GM18498 (cell line): ENCODE results near the gene SNX10.
"Not testable (repeated sequence)": the region's sequence is repeated elsewhere in the genome, so short reads cannot be mapped to it uniquely, and the experiment has no call there.

Experiments used
- ATAC-seq: cut with Tn5 transposase; IDR thresholded peaks from one replicate; pipeline ENCODE4 v1.9.1; 2021; ENCODE audit warnings: mild to moderate bottlenecking, moderate library complexity; ENCODE audit not compliant: unreplicated experiment

The SNX10 gene, protein sequence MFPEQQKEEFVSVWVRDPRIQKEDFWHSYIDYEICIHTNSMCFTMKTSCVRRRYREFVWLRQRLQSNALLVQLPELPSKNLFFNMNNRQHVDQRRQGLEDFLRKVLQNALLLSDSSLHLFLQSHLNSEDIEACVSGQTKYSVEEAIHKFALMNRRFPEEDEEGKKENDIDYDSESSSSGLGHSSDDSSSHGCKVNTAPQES

DNA sequence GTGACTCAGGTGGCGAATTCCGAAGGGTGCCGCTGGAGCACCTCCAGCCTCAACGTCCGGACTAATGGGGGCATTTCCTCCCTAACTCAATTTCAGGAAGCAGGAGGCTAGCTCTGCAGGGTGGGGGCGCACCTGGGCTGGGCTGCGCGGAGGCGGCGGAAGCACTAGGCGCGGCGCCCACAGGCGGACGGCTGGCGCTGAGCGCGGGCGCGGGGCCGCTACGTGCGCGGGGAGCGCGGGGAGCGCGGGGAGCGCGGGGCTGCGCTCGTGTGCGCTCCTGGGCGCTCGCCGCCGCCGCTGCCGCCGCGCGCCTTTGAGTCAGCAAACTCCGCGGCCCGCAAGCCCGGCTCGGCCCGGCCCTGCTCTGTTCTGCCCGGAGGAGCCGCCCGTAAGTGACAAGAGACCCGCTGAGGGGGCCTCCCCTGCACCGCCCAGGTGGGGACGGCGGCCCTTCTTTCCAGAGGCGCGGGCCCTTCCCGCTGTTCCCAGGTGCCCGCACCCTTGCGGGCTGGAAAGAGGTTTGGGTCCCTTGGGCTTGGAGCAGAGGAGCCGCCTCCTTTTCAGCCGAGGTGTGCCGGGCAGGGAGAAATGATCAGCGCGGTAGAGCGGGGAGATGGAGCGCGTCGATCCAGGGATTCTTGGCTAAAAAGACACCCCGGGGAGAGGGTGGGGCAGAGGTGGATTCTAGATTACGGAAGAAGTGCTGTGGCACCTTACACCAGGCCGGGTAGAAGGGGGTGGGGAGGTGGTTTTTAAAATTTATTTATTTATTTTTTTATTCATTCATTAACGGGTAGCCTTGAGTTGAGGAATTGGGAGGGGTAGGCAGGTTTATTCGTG, at the start of gene SNX10:
TSS of gene SNX10 (plus strand) at position 164 of the 840 bp plus-strand sequence. CDS start 54,581 bp downstream, outside the sequence.
- peak; percentile 76 for ATAC-seq

DNA sequence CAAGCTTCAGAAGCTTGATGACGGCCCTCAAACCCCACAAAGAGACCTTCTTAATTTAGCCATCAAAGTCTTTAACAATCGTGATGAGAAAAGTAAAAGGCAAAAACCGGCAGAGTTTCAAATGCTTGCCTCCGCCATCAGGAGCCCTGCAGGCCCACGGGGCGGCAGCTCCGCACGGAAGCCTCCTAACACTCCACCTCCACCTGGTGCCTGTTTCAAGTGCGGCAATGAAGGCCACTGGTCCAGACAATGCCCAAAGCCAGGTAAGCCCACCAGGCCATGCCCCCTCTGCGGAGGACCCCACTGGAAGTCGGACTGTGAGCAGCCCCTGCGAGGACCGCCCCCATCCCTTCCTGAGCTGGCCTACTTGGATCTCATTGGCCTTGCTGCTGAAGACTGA, 46.5 kb upstream of the SNX10 start:
- ATAC-seq = no peak

DNA sequence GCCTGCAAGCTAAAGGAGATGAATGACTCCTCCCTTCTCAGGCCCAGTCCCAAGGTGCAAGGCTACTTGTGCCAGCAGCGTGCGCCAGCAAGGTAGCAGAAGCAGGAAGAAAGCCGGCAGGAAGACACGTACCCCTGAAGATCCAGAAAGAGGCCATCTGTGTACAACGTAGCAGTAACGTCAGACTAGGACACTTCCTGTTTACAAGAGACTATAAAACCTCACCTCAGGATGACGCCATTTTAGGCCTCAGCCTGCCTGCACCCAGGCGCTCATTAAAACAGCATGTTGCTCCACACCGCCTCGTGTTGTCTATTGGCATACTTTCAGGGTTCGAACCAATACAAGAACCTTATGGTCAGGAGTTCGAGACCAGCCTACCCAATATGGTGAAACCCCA, 41.4 kb upstream of the SNX10 start:
- no peak for ATAC-seq

DNA sequence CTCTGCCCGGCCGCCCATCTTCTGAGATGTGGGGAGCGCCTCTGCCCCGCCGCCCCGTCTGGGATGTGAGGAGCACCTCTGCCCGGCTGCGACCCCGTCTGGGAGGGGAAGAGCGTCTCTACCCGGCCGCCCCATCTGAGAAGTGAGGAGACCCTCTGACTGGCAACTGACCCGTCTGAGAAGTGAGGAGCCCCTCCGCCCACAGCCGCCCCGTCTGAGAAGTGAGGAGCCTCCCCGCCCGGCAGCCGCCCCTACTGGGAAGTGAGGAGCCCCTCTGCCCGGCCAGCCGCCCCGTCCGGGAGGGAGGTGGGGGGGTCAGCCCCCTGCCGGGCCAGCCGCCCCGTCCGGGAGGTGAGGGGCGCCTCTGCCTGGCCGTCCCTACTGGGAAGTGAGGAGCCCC, 29.8 kb upstream of the SNX10 start:
- not testable (repeated sequence) for ATAC-seq

DNA sequence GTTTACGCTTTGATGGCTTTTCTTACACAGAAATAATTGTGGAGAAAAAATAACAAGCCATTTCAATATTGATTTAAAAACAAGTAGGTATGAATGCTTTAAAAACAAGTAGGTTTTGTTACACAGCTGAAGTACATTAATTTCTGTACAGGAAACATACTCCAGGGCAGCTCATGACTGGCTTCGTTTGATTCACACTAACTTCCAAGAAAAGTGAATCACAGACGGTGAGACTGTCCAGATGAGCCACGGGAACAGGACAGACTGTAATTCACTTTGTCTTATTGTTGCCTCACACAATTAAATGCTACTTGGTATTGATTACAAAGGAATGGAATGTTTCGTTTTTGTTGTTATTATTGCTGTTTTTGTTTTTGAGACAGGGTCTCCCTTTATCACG, 26.6 kb upstream of the SNX10 start:
- ATAC-seq = no peak

DNA sequence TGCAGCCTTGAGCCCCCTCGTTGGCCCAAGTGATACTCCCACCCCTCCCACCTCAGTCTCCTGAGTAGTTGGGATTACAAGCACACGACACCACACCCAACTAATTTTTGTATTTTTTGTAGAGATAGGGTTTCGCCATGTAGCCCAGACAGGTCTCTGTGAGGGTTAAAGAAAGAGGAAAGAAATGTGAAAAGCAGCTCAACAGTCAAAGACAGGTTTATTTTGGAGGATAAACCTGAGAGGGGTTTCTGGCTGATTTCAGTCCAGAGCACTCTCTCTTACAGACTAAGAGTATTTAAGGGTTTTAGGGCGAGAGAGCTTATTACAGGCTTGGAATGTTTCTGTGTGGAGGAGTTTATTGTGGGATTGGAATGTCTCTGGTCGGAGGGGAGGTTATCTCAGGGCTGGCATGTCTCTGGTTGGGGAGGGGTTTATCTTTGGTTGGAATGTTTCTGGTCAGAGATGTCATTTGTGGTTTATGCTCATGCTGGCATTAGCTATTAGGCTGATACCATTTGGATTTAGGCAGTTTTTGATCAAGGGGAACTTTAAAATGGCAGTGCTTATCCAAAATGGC, 26.1 kb upstream of the SNX10 start:
- ATAC-seq = no peak

DNA sequence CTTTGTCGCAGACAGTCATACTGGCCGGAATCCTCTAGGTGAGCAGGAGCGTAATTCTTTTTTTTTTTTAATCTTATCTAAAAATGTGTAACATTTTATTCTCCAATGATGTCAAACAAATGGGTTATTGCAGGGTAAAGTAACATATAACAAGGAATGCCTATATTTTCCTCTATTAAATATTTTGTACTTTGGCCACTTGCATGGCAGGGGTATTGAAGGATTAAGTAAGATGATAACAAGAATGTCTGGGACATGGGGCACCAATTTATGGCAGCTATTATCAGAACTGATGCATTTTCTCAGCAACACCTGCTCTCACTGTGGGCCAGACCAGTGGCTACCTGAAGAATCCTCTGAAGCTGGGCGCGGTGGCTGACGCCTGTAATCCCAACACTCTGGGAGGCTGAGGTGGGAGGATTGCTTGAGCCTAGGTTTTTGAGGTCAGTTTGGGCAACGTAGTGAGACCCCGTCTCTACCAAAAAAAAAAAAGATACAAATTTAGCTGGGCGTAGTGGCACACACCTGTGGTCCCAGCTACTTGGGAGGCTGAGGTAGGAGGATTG, 24.0 kb upstream of the SNX10 start:
- ATAC-seq = no peak

DNA sequence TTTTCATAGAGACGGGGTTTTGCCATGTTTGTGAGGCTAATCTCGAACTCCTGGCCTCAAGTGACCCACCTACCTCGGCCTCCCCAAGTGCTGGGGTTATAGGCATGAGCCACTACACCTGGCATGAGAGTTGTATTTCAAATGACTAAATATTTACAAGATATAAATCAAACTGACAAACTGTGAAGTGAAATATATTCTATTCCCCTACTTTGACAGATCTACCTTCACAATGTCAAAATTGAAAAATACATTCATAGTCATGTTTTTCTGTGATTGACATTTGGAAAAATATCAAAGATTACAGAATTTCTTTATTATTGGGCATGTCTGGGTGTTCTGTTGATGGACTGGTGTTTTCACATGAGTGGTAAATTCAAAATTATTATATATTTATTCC, 16.4 kb upstream of the SNX10 start:
- no peak for ATAC-seq

DNA sequence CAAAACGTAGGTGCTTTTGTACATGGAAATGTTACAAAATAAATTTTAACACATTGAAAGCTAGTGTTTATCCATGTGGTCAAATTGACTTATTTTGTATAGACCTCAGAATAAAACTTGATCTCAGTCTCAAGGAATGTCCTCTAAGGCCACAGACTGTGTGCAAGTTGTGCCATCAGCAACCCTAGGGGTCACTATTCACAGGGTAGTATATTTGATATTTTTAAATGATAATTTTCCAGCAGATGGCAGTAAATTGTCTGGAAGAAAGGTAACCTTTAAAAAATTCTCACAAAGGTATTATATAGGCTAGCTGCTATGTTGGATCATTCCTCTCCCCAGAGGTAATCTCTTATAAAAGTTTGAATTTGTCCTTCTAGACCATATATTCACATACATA, 12.9 kb upstream of the SNX10 start:
- ATAC-seq = no peak

DNA sequence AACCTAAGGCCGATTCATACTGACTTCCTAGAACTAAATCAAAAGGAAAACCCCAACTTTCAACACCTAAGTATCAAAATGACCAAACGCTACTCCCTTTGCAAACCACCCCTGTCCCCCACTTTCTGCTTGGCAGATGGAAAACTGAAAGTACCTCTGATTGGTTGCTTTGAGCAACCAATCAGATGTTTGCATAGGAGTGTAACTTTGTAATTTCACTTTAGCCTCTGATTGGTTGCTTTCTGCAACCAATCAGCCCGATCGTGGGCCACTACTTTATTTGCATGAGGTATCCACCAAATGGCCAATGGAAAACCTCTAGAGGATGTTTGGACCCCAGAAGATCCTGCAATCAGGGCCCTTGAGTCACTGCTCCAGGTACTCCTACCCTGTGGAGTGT, 12.3 kb upstream of the SNX10 start:
- ATAC-seq = no peak

DNA sequence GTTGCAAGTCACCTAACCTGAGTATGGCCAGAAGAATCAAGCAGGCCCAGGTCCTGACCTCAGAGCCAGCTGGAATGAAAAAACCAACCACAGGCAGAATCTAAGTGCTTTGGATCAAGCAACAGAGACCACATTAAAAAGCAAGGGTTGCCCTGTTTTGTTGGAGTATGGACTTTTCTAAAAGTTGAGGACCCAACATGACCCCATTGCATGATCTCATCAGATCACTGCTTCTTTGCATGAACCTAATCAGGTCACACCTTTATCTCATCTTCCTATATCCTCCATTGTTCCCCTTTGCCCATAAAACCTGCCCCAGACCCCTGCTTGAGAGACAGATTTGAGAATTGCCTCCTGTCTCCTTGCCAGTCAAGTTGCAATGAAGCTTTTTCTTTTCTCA, 11.6 kb upstream of the SNX10 start:
- no peak for ATAC-seq

DNA sequence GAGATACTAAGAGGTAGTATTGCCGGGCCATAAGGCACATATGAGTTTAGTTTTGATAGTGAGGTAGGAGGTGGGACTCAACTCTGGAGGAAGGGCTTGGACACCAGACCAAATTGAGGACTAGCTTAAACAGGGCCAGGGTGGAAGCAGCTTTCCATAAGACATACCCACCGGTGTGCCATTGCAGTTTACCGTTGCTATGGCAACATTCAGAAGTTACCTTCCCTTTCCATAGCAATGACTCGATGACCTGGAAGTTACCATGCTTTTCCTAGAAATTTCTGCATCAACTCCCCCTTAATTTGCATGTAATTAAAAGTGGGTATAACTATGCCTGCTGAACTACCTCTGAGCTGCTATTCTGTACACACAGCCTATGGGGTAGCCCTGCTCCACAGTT, 10.9 kb upstream of the SNX10 start:
- no peak for ATAC-seq

DNA sequence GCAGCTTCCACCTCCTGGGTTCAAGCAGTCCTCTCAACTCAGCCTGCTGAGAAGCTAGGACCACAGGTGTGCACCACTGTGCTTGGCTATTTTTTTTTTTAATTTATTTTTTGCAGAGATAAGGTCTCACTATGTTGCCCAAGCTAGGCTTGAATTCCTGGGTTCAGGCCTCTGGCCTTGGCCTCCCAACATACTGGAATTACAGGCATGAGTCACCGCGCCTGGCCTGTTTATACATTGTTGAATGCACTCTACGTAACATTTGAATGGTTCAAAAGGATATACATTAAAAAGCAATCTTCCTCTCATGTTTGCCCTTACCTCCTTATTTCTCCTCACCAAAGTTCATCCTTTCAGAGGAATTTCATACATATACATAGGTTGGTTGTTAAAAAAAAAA, 7.2 kb upstream of the SNX10 start:
- no peak for ATAC-seq

DNA sequence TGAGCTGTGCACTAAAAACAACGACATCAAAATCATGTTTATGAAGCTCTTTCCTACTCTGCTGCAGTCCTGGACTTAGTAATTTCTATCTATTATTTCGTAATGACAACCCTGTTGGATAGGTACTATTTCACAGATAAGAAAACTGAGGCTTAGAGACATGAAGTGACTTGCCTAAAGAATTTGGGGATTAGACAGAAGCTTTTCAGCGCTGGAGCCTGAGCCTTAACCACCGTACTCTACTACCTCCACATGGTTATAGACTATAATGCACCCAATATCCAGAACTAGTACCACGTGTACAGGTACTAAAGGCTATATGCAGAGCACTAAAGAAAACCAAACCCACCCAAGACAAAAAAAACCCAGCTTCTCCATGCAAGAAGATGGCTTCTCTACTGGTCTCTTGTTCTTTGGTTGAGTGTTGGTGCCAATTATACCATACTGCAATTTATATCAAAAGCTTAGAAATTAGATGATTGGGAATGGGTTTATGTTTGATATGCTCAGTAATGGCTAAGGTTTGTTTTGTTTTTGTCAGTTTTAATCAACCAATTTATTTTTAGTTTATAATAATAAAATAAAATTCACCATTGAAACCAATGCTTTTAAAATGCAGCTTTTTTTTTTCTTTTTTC, 6.5 kb upstream of the SNX10 start:
- ATAC-seq = no peak

DNA sequence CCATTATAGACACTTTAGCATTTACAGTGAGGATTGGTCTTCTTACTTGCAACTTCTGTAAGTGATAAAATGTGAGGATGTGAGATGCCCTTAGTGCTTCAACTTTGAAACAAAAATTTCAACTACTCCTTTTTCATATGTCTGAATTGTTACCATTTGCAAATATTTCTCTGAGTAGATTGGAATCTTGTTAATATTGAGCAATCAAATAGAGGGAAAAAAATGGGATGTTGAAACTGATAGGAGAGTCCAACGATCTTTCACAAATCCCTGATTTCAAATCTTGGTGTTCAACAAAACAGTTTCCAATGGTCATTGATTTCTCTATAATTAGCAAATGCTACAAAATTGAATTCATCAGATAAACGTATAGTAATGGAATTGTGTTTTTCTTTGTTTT, 5.5 kb upstream of the SNX10 start:
- no peak for ATAC-seq

DNA sequence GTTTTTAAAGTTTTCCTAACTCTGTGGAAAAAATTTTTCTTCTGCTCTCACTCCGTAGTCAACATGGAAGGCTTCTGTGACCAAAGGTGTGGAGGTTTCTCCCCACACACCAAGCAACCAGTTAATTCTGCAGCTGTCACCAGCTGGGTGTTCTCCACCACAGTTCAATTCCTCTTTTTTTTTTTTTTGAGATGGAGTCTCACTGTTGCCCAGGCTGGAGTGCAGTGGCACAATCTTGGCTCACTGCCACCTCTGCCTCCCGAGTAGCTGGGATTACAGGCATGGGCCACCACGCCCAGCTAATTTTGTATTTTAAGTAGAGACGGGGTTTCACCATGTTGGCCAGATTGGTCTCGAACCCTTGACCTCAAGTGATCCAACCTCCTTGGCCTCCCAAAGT, 3.5 kb upstream of the SNX10 start:
- ATAC-seq = not testable (repeated sequence)

DNA sequence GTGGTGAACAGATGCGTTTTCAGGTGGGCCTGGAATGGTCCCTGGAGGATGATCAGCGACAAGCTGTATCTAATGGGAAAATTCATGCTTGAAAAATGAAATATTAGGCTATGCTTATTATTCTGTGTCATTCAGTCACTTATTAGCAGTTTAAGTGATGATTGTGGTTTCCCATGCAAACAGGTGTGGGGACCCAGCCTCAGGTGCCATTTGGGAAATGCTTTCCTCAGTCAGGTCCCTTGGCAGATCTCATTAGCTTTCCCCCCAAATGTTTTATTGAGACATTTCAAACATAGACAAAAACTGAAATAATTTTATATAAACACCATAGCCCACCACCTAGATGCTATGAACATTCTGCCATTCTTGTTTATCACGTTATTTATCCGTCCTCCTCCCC, 411 bp upstream of the SNX10 start:
- ATAC-seq = no peak

DNA sequence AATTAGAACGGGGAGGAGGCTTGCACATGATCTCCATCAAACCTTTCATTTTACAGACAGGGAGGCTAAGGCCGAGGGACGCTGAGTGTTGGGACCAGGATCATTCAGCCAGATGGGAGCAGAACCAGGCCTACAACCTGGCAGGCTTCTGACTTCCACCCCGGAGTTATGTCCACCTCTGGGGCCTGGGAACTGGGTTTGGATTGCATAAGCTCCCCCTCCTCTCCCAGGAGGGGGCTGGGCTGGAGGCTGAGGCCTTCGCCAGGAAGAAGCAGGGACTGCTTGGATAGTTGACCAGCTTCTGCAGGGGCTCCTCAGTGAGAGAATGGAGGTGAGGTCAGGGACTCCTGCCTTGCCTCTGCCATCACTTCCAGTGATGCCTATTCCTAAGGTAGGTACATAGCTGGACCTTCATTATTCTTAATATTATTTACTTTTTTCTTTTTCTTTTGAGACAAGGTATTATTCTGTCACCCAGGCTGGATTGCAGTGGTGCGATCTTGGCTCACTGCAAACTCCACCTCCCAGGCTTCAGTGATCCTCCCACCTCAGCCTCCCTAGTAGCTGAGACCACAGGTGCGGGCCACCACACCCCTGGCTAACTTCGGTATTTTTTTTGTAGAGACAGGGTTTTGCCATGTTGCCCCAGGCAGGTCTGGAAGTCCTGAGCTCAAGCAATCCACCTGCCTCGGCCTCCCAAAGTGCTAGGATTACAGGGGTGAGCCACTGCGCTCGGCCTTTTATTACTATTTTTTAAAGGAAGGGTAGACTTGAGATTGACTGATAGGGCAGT, 1.3 kb downstream of the SNX10 start:
- no peak for ATAC-seq

DNA sequence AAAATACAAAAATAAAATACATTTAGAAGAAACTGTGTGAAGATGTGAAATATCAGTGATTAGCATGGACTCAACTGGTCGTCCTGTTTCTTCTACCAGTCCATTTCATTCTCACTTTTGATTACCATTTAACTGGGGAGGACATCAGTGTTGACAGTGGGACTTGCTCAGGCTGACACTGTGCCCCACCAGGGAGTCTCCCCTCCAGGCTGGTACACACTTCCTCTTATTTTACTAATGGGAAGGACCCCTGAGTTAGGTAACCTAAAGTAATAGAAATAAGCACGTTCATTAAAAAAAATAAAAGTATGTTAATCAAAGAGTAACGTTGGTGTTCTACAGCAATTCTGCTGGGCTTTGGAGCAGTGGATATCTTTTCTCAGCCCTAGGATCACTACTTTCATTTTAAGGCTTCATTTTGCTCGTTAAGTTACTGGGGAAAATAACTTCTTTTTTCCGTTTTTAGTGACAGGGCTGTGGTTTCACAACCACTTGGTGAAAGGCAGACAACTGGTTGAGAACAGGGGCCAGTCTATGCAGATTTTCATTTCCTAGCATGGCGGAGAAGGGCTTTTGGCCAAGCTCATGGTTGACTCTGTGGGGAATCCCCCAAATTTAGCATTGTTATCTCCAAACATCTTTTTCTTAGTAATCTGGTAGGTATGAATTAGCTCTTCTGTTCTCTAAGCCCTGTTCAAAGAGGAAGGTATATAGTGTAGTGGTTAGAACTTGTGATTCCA, 2.1 kb downstream of the SNX10 start:
- ATAC-seq = peak; percentile 77

DNA sequence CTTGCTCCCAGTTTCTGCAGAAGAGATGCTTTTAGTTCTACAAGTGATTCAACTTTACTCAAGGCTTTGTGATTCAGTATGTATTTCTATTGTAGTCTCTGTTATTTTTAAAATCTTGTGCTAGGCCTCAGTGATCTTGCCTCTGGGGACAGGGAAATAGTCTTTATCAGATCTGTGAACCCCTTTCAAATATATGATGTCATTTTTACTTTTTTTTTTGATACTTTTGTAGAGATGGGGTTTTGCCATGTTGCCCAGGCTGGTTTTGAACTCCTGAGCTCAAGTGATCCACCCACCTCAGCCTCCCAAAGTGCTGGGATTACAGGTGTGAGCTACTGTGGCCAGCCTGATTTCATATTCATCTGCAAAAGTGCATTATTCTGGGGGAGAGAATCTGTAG, 3.4 kb downstream of the SNX10 start:
- ATAC-seq = no peak
